Esophagus muscularis mucosa (tissue), 4 donors: ENCODE measurements around the gene TTC19. TPM values are rescaled to one million over a fixed set of nuclear protein-coding genes. Genes with fewer than 3 reads are reported as not detected.

Source experiments
- DNase-seq: peaks from one replicate; pipeline ENCODE4 v3.0.0-alpha.2; 2017; ENCODE audit errors: extremely low spot score
- H3K27ac ChIP-seq, 4 donors: fragments of 200-600 bp; sonication (generic); replicated peaks in 1 of 4; 1 replicate in 3 of 4; 2 replicates in 1 of 4; pipeline ENCODE4 v1.5.1; 2016 to 2019; ENCODE audit warnings: mild to moderate bottlenecking in 1 of 4
- H3K27me3 ChIP-seq, 4 donors: fragments of 200-600 bp; sonication (generic); one replicate each; pipeline versions ENCODE4 v1.5.1 to v1.6.0; 2016 to 2019
- H3K36me3 ChIP-seq, 4 donors: fragments of 200-600 bp; sonication (generic); one replicate each; pipeline ENCODE4 v1.5.1; 2016 to 2019
- H3K4me1 ChIP-seq, 4 donors: fragments of 200-600 bp; sonication (generic); one replicate each; pipeline ENCODE4 v1.5.1; 2016 to 2019
- H3K4me3 ChIP-seq, 4 donors: fragments of 200-600 bp; sonication (generic); 1 replicate in 2 of 4; 2 replicates in 2 of 4; pipeline ENCODE4 v1.5.1; 2016 to 2019; ENCODE audit warnings: mild to moderate bottlenecking in 4 of 4, moderate library complexity in 1 of 4
- H3K9me3 ChIP-seq, 4 donors: fragments of 200-600 bp; sonication (generic); 1 replicate in 3 of 4; 2 replicates in 1 of 4; pipeline ENCODE4 v1.5.1; 2016 to 2019
- CTCF ChIP-seq, 3 experiments: fragments of 200-600 bp in 2 of 3; fragments of 450-650 bp in 1 of 3; sonication (generic) in 2 of 3; IDR thresholded peaks; one replicate each; pipeline ENCODE4 v1.5.1; 2017 to 2019; ENCODE audit warnings: antibody characterized with exemption in 3 of 3, mild to moderate bottlenecking in 2 of 3, moderate library complexity in 1 of 3
- EP300 ChIP-seq: sonication (generic); formaldehyde crosslinking; IDR thresholded peaks from one replicate; pipeline ENCODE4 v1.6.1; 2017; ENCODE audit warnings: antibody characterized with exemption
- POLR2A ChIP-seq: fragments of 450-650 bp; IDR thresholded peaks from one replicate; pipeline ENCODE4 v1.6.1; 2017; ENCODE audit warnings: antibody characterized with exemption, moderate library complexity, mild to moderate bottlenecking, low read depth
- POLR2AphosphoS5 ChIP-seq, 2 donors: sonication (generic); formaldehyde crosslinking; IDR thresholded peaks; one replicate each; pipeline ENCODE4 v1.6.1; 2017; ENCODE audit warnings: antibody characterized with exemption in 2 of 2
- WGBS: methylation state at CpG from one replicate; pipeline ENCODE4 v1.1.5; 2018; 5-methylcytosine and 5-hydroxymethylcytosine counted together
- intact Hi-C: fragments of 100-400 bp; cut with DNase I; formaldehyde crosslinking; loops from one replicate; pipeline ENCODE4 v1.15.1; 2023
- total RNA-seq, 4 donors: library from RNA; depleted of rRNA; stranded (reverse); fragments of >200 nt; gene quantifications; one replicate each; pipeline versions ENCODE4 v1.1.0 to v1.2.1, GENCODE V29; 2016

TTC19 gene, protein sequence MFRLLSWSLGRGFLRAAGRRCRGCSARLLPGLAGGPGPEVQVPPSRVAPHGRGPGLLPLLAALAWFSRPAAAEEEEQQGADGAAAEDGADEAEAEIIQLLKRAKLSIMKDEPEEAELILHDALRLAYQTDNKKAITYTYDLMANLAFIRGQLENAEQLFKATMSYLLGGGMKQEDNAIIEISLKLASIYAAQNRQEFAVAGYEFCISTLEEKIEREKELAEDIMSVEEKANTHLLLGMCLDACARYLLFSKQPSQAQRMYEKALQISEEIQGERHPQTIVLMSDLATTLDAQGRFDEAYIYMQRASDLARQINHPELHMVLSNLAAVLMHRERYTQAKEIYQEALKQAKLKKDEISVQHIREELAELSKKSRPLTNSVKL
- total RNA-seq, result 10 to 100 TPM; 40.9 to 56.4 (median 50.5) TPM

GRCh38 chr17:15999141-15999973, at the start of gene TTC19, which contains the start of gene ZSWIM7:
TSS of gene TTC19 (plus strand) at chr17:15999824. CDS start at chr17:15999849, 25 bp downstream.
TSS of gene ZSWIM7 (minus strand) at chr17:15999704. CDS start at chr17:15999594, 110 bp downstream.
- peak; percentile 99 for DNase-seq
- TF ChIP-seq POLR2AphosphoS5 (IDR thresholded peaks at IDR 0.05) (peak; percentile 99), EP300 (peak; percentile 55), POLR2A (peak; percentile 91), CTCF (IDR thresholded peaks at IDR 0.05) (peak in 1 of 3 experiments; percentile 8)
- Histone ChIP-seq H3K9me3 (no peaks in the 10 kb centered on the region), H3K4me3 (peak within 1 kb of the TSS; percentile 74 to 93 (median 83)), H3K4me1 (peaks cover 14 to 35% (median 31%) of the 10 kb centered on the region in 4 donors), H3K27ac (peak within 1 kb of the TSS; percentile 91 to 98 (median 98)), H3K36me3 (peaks cover 23 to 44% (median 32%) of the 10 kb centered on the region in 4 donors), H3K27me3 (no peaks in the 10 kb centered on the region)
- under 1% methylated on average over 78 of the region's 91 CpGs for WGBS
- intact Hi-C loops, result loop anchor here (2.0 to 10.0 kb wide), 2 partner anchors 55 to 171 kb away; partner anchors contain the start of gene ADORA2B

DNA sequence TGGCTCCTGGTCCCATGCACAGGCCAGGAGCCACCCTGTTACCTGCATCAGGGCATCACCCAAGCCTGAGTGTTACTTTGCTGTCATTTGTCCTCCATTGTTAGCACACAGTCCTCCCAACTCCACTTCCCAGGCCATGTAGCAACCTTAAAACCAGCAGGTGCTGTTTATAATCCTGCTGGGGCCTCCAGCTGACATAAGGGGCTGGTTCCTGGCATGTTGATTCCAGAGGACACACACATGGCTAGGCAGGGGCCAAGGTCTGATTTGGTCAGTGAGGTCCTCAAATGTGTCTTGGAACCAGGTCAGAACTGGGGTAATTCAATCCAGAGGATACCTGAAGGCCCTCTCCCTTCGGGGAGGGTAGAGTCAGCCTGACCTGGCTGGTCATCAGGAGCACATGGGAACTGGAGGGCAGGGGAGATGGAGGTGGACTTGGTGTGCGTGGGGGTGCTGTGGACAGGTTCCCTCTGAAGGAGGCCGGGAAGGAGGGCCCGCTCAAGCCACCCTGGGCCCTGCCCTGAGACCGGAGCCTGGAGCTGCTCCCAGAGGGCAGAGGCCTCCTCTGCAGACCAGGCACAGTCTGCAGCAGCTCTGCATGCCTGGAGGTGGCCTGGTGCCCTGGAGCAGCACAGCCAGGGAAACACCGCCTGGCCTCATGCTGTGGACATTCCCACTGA, 48.1 kb upstream of the TTC19 start:
- Histone ChIP-seq H3K27me3 (peaks cover 0 to 15% (median 0%) of the 10 kb centered on the region in 4 donors), H3K36me3 (no peaks in the 10 kb centered on the region), H3K4me1 (peaks cover 0 to 11% (median 9%) of the 10 kb centered on the region in 4 donors), H3K9me3 (no peaks in the 10 kb centered on the region), H3K27ac (no peak overlapping the region), H3K4me3 (no peak overlapping the region)
- intact Hi-C loops, result no loop called here
- no peak for DNase-seq
- WGBS, result 90% methylated on average over 6 of the region's 6 CpGs
- TF ChIP-seq EP300 (no peak), CTCF (IDR thresholded peaks at IDR 0.05) (no peak), POLR2AphosphoS5 (IDR thresholded peaks at IDR 0.05) (no peak), POLR2A (no peak)

GRCh38 chr17:15952048-15952532, 47.5 kb upstream of the TTC19 start:
- TF ChIP-seq POLR2AphosphoS5 (IDR thresholded peaks at IDR 0.05) (no peak), POLR2A (no peak), EP300 (no peak), CTCF (IDR thresholded peaks at IDR 0.05) (no peak)
- Histone ChIP-seq H3K4me3 (no peak overlapping the region), H3K36me3 (no peaks in the 10 kb centered on the region), H3K27ac (no peak overlapping the region), H3K27me3 (peaks cover 0 to 9% (median 0%) of the 10 kb centered on the region in 4 donors), H3K4me1 (peaks cover 0 to 8% (median 4%) of the 10 kb centered on the region in 4 donors), H3K9me3 (no peaks in the 10 kb centered on the region)
- 95% methylated on average over 7 of the region's 7 CpGs for WGBS
- intact Hi-C loops, result no loop called here
- DNase-seq, result no peak
